GM19463 (cell line): ENCODE data around the gene CHRNA4.

ENCODE experiments used
- ATAC-seq: cut with Tn5 transposase; IDR thresholded peaks from one replicate; pipeline ENCODE4 v1.9.1; 2021; ENCODE audit warnings: mild to moderate bottlenecking, moderate library complexity; ENCODE audit not compliant: unreplicated experiment

Gene CHRNA4

DNA sequence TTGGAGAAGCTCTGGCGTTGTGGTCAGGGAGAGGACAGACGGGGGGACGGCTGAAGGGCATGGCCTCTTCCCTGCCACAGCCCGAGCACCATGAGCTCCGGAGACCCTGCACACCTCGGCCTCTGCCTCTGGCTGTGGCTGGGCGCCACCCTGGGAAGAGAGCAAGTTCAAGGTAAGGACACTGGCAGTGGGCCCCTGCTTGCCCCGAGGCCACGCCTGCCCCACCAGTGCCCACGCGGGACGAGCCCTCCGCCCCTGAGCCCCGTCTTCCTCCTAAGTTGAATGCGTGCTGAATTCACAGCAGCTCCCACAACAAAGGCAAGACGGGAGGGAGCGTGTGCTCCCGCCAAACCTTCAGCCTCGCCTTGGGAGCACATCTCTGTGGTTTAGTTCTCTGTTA is 66.1 kb downstream of the CHRNA4 start:
- no peak for ATAC-seq

GRCh38 chr20:63294536-63294900 is 66.6 kb downstream of the CHRNA4 start:
- ATAC-seq: no peak

DNA sequence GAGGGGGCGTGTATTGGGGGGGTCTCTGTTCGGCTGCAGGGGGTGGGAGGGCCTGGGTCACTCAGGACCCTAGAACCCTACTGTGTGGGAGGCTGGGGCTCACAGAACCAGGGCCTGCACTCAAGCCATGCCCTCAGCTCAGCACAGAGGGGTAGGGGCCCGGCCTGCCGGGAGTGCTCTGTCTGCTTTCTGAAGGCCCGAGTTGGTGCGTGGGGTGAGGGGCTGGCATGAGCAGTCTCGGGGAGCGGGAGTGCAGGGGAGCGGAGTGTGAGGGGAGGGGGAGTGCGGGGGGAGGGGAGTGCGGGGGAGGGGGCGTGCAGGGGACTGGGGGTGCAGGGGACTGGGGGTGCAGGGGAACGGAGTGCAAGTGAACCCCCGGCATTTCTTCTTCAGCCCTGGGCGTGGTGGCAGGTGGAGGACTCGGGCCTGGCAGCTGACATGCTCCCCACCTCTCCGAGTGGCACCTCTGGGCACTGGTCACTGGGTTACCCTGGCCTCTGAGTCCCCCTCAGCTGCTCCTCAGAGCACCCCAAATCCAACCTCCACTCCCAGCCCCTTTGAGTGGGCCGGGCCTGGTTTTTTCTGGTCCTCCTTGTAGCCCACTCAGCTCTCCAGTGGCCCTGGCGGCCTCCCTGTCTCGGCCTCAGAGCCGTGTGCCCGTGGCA is 67.1 kb downstream of the CHRNA4 start:
- no peak for ATAC-seq

DNA sequence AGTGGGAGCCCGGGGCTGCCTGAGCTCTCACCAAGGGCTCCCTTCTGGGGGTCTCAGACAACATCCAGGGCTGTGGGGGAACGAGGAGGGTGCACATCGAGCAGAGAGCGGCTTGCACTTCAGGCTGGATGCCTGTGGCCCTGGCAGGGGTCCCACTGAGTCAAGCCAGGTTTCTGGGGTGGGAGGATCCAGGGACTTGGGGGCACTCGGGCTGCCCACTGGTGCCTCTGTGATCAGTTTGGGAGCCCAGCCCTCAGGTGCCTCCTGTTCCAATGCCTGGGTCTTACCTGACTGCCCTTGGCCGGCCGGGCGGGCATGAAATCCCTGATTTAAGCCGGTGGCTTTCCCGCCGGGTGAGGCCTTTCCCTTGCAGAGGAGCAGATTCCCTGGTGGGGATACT is 67.7 kb downstream of the CHRNA4 start:
- ATAC-seq: no peak
